Stimulated activated naive CD8-positive, alpha-beta T cell treated with anti-CD3 and anti-CD28 coated beads, Interleukin-15, amount 100 ng/mL, for 72 hours (primary cell): Measurements from ENCODE around the gene LANCL1.
"Not testable (repeated sequence)": the region's sequence is repeated elsewhere in the genome, so short reads cannot be mapped to it uniquely, and the experiment has no call there.

Source experiments
- ATAC-seq: fragments of 150-1000 bp; cut with Tn5 transposase; 2 replicates; pipeline ENCODE4 v1.10.0; 2021; ENCODE audit warnings: mild to moderate bottlenecking, moderate library complexity
- DNase-seq, 2 donors: peaks; one replicate each; pipeline ENCODE4 v3.0.0; 2021 to 2022
- H3K27ac Mint-ChIP-seq, 2 donors: one replicate each; pipeline ENCODE4 v1.8.0; 2022; ENCODE audit warnings: mild to moderate bottlenecking in 2 of 2, mixed read lengths in 2 of 2, moderate library complexity in 2 of 2
- H3K27me3 Mint-ChIP-seq: one replicate; pipeline ENCODE4 v1.8.0; 2022; ENCODE audit warnings: mixed read lengths
- H3K4me1 Mint-ChIP-seq: one replicate; pipeline ENCODE4 v1.8.0; 2022; ENCODE audit warnings: mild to moderate bottlenecking, mixed read lengths
- H3K4me3 Mint-ChIP-seq, 2 donors: one replicate each; pipeline ENCODE4 v1.8.0; 2022; ENCODE audit warnings: mild to moderate bottlenecking in 2 of 2, mixed read lengths in 2 of 2, moderate library complexity in 1 of 2
- H3K9me3 Mint-ChIP-seq, 2 donors: one replicate each; pipeline ENCODE4 v1.8.0; 2022; ENCODE audit warnings: mixed read lengths in 2 of 2

LANCL1 gene

GRCh38 chr2:210442457-210442856 lies 34.1 kb downstream of the LANCL1 start:
- DNase-seq: no peak
- H3K27ac Mint-ChIP-seq: peak overlapping the region in 1 of 2 donors; percentile 13
- H3K9me3 Mint-ChIP-seq: peaks cover 3 to 11% of the 10 kb centered on the region in 2 donors
- H3K27me3 Mint-ChIP-seq: no peaks in the 10 kb centered on the region
- no peak for ATAC-seq
- peaks cover 22% of the 10 kb centered on the region for H3K4me1 Mint-ChIP-seq
- no peak overlapping the region for H3K4me3 Mint-ChIP-seq

- H3K4me3 Mint-ChIP-seq: no peak overlapping the region
- H3K9me3 Mint-ChIP-seq: no peaks in the 10 kb centered on the region
- ATAC-seq (no peak), DNase-seq (no peak)
- H3K4me1 Mint-ChIP-seq: peaks cover 14% of the 10 kb centered on the region
- no peaks in the 10 kb centered on the region for H3K27me3 Mint-ChIP-seq
- no peak overlapping the region for H3K27ac Mint-ChIP-seq
Measured at GRCh38 chr2:210440206-210440605, 36.4 kb downstream of the LANCL1 start.

GRCh38 chr2:210435439-210435838 lies 41.1 kb downstream of the LANCL1 start:
- no peak overlapping the region for H3K4me3 Mint-ChIP-seq
- DNase-seq (no peak), ATAC-seq (no peak)
- H3K4me1 Mint-ChIP-seq: no peaks in the 10 kb centered on the region
- H3K9me3 Mint-ChIP-seq: peaks cover 6 to 11% of the 10 kb centered on the region in 2 donors
- peak overlapping the region in 1 of 2 donors; percentile 70 for H3K27ac Mint-ChIP-seq
- H3K27me3 Mint-ChIP-seq: no peaks in the 10 kb centered on the region

GRCh38 chr2:210432633-210433032 lies 43.9 kb downstream of the LANCL1 start:
- no peak for DNase-seq

GRCh38 chr2:210429403-210430137 lies 47.0 kb downstream of the LANCL1 start:
- ATAC-seq: no peak
- no peak for DNase-seq
- H3K27ac Mint-ChIP-seq: no peak overlapping the region
- peaks cover 25 to 58% of the 10 kb centered on the region in 2 donors for H3K9me3 Mint-ChIP-seq
- H3K4me3 Mint-ChIP-seq: no peak overlapping the region
- no peaks in the 10 kb centered on the region for H3K4me1 Mint-ChIP-seq
- no peaks in the 10 kb centered on the region for H3K27me3 Mint-ChIP-seq

More at GRCh38 chr2:210432633-210433032, 43.9 kb downstream of the LANCL1 start:
- Mint-ChIP-seq H3K9me3 (peaks cover 7 to 28% of the 10 kb centered on the region in 2 donors), H3K27me3 (no peaks in the 10 kb centered on the region), H3K4me1 (no peaks in the 10 kb centered on the region), H3K4me3 (no peak overlapping the region), H3K27ac (no peak overlapping the region)
- no peak for ATAC-seq

GRCh38 chr2:210428393-210429179 lies 48.0 kb downstream of the LANCL1 start:
- no peak overlapping the region for H3K4me3 Mint-ChIP-seq
- no peaks in the 10 kb centered on the region for H3K27me3 Mint-ChIP-seq
- no peaks in the 10 kb centered on the region for H3K4me1 Mint-ChIP-seq
- peaks cover 26 to 63% of the 10 kb centered on the region in 2 donors for H3K9me3 Mint-ChIP-seq
- no peak for DNase-seq
- ATAC-seq: no peak
- peak overlapping the region in 1 of 2 donors; percentile 27 for H3K27ac Mint-ChIP-seq

- not testable (repeated sequence) for DNase-seq, ATAC-seq, H3K27ac Mint-ChIP-seq, H3K4me1 Mint-ChIP-seq, H3K27me3 Mint-ChIP-seq, H3K4me3 Mint-ChIP-seq
- peaks cover 34 to 66% of the 10 kb centered on the region in 2 donors for H3K9me3 Mint-ChIP-seq
Measured at GRCh38 chr2:210427309-210427708, 49.2 kb downstream of the LANCL1 start.

GRCh38 chr2:210422366-210422765 lies 54.2 kb downstream of the LANCL1 start:
- Mint-ChIP-seq H3K27ac (no peak overlapping the region), H3K27me3 (peaks cover 18% of the 10 kb centered on the region), H3K4me3 (no peak overlapping the region), H3K4me1 (no peaks in the 10 kb centered on the region), H3K9me3 (peaks cover 31 to 43% of the 10 kb centered on the region in 2 donors)
- DNase-seq (no peak), ATAC-seq (no peak)

GRCh38 chr2:210421916-210422315 lies 54.6 kb downstream of the LANCL1 start:
- H3K27ac Mint-ChIP-seq: no peak overlapping the region
- no peak for DNase-seq
- H3K9me3 Mint-ChIP-seq: peaks cover 27 to 39% of the 10 kb centered on the region in 2 donors
- no peaks in the 10 kb centered on the region for H3K4me1 Mint-ChIP-seq
- H3K27me3 Mint-ChIP-seq: peaks cover 18% of the 10 kb centered on the region
- ATAC-seq: no peak
- no peak overlapping the region for H3K4me3 Mint-ChIP-seq

GRCh38 chr2:210412660-210413059 lies 63.9 kb downstream of the LANCL1 start:
- H3K4me1 Mint-ChIP-seq: no peaks in the 10 kb centered on the region
- ATAC-seq: no peak

GRCh38 chr2:210410542-210410941 lies 66.0 kb downstream of the LANCL1 start:
- H3K9me3 Mint-ChIP-seq: peaks cover 10 to 14% of the 10 kb centered on the region in 2 donors
- no peak for ATAC-seq

More at GRCh38 chr2:210412660-210413059, 63.9 kb downstream of the LANCL1 start:
- Mint-ChIP-seq H3K9me3 (peaks cover 13 to 28% of the 10 kb centered on the region in 2 donors), H3K27ac (no peak overlapping the region), H3K4me3 (no peak overlapping the region), H3K27me3 (no peaks in the 10 kb centered on the region)
- no peak for DNase-seq

GRCh38 chr2:210399440-210400041 lies 77.0 kb downstream of the LANCL1 start:
- DNase-seq: no peak

More at GRCh38 chr2:210410542-210410941, 66.0 kb downstream of the LANCL1 start:
- Mint-ChIP-seq H3K27me3 (peaks cover 9% of the 10 kb centered on the region), H3K4me3 (no peak overlapping the region), H3K4me1 (no peaks in the 10 kb centered on the region), H3K27ac (no peak overlapping the region)
- DNase-seq: no peak

GRCh38 chr2:210392469-210392881 lies 84.1 kb downstream of the LANCL1 start:
- H3K27me3 Mint-ChIP-seq: no peaks in the 10 kb centered on the region
- ATAC-seq (no peak), DNase-seq (no peak)
- H3K4me1 Mint-ChIP-seq: no peaks in the 10 kb centered on the region
- H3K9me3 Mint-ChIP-seq: no peaks in the 10 kb centered on the region
- H3K4me3 Mint-ChIP-seq: no peak overlapping the region
- H3K27ac Mint-ChIP-seq: no peak overlapping the region

More at GRCh38 chr2:210399440-210400041, 77.0 kb downstream of the LANCL1 start:
- no peaks in the 10 kb centered on the region for H3K4me1 Mint-ChIP-seq
- H3K27ac Mint-ChIP-seq: peak overlapping the region in 1 of 2 donors; percentile 63
- no peak overlapping the region for H3K4me3 Mint-ChIP-seq
- ATAC-seq: no peak
- H3K9me3 Mint-ChIP-seq: no peaks in the 10 kb centered on the region
- peaks cover 8% of the 10 kb centered on the region for H3K27me3 Mint-ChIP-seq

- no peak overlapping the region for H3K27ac Mint-ChIP-seq
- no peaks in the 10 kb centered on the region for H3K27me3 Mint-ChIP-seq
- ATAC-seq (no peak), DNase-seq (no peak)
- H3K9me3 Mint-ChIP-seq: no peaks in the 10 kb centered on the region
- H3K4me1 Mint-ChIP-seq: no peaks in the 10 kb centered on the region
- no peak overlapping the region for H3K4me3 Mint-ChIP-seq
Measured at GRCh38 chr2:210389856-210390255, 86.7 kb downstream of the LANCL1 start.

GRCh38 chr2:210388148-210388547 lies 88.4 kb downstream of the LANCL1 start:
- H3K27me3 Mint-ChIP-seq: no peaks in the 10 kb centered on the region
- ATAC-seq (no peak), DNase-seq (no peak)
- no peaks in the 10 kb centered on the region for H3K4me1 Mint-ChIP-seq
- no peak overlapping the region for H3K27ac Mint-ChIP-seq
- H3K4me3 Mint-ChIP-seq: no peak overlapping the region
- no peaks in the 10 kb centered on the region for H3K9me3 Mint-ChIP-seq
